ENCODE data around the gene CHRNA7.

CHRNA7 gene

GRCh38 chr15:32119694-32120330 lies 89.5 kb downstream of the CHRNA7 start:
- no peaks in the 10 kb centered on the region for H3K36me3 ChIP-seq (ENCODE audit: control insufficient read depth, low read length)
- H4K20me1 ChIP-seq (ENCODE audit: control insufficient read depth, insufficient read depth, low read depth, low read length) = no peaks in the 10 kb centered on the region
- H3K9me3 ChIP-seq (ENCODE audit: control insufficient read depth, insufficient read depth, low read length) = no peaks in the 10 kb centered on the region
- no peaks in the 10 kb centered on the region for H3K4me1 ChIP-seq (ENCODE audit: control insufficient read depth, low read length)
- no peak overlapping the region for H3K4me2 ChIP-seq (ENCODE audit: low read length)
- H3K79me2 ChIP-seq (ENCODE audit: control insufficient read depth, low read length) = no peaks in the 10 kb centered on the region
- TF ChIP-seq CTCF (IDR thresholded peaks at IDR 0.05; ENCODE audit: low read depth, low read length, poor library complexity, severe bottlenecking) (no peak), EZH2phosphoT487 (IDR thresholded peaks at IDR 0.05; ENCODE audit: borderline replicate concordance, low read length) (no peak)
- no peak overlapping the region for H3K27ac ChIP-seq (ENCODE audit: low read depth, low read length)
- no peak overlapping the region for H3K4me3 ChIP-seq (ENCODE audit: low read length)
- H3K27me3 ChIP-seq (ENCODE audit: control insufficient read depth, low read length) = peaks cover 5% of the 10 kb centered on the region; the same call in 1 of the 2 replicates
- H3F3A ChIP-seq (ENCODE audit: control insufficient read depth, insufficient read depth) = no peaks in the 10 kb centered on the region
- no peaks in the 10 kb centered on the region for H3K9me2 ChIP-seq (replicated peaks; ENCODE audit: control insufficient read depth, low read length)

DNA sequence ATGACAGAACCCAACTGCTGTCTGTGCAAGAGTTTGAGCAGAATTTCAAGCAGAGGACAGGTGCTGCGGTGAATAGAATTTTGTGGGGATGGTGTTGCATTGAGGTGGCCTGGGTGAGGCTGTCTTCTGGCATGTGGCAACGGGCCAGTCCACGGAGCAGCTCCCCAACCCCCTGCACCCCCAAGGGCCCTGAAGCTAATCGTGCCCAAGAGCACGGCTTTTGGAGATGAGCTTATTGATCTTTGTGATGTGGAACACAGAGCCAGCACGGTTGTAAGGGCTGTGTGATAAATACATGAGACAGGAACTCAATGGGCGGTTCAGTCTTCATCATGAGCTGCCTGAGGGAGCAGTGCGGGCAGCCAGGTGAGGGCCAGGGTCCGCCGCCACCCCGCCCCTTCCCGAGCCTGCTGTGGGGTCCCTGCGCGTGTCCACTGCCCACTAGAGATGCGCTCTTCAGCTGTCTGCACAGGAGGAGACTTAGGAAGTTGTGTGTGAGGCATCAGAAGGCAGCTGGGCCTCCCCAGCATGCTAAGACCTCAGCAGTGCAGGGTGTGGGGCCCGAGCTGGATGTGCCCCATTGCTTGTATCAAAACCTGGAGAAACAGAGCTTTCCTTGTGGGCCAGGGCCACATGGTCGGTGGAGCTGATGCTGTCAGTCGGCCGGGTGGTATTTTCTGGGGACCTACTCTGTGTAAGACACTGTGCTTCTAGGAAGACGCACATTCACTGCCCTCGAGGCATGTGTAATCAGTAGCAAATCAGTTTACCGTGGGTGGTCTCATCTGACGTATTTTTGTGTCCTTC lies 90.5 kb downstream of the CHRNA7 start:
- no peaks in the 10 kb centered on the region for H3K4me1 ChIP-seq (ENCODE audit: control insufficient read depth, low read length)
- H3F3A ChIP-seq (ENCODE audit: control insufficient read depth, insufficient read depth) = no peaks in the 10 kb centered on the region
- TF ChIP-seq EZH2phosphoT487 (IDR thresholded peaks at IDR 0.05; ENCODE audit: borderline replicate concordance, low read length) = no peak
- TF ChIP-seq CTCF (IDR thresholded peaks at IDR 0.05; ENCODE audit: low read depth, low read length, poor library complexity, severe bottlenecking) = no peak
- H4K20me1 ChIP-seq (ENCODE audit: control insufficient read depth, insufficient read depth, low read depth, low read length) = no peaks in the 10 kb centered on the region
- H3K36me3 ChIP-seq (ENCODE audit: control insufficient read depth, low read length) = no peaks in the 10 kb centered on the region
- H3K4me2 ChIP-seq (ENCODE audit: low read length) = no peak overlapping the region
- no peaks in the 10 kb centered on the region for H3K79me2 ChIP-seq (ENCODE audit: control insufficient read depth, low read length)
- H3K9me3 ChIP-seq (ENCODE audit: control insufficient read depth, insufficient read depth, low read length) = no peaks in the 10 kb centered on the region
- H3K27me3 ChIP-seq (ENCODE audit: control insufficient read depth, low read length) = peaks cover 5% of the 10 kb centered on the region; the same call in 1 of the 2 replicates
- no peak overlapping the region for H3K27ac ChIP-seq (ENCODE audit: low read depth, low read length)
- H3K9me2 ChIP-seq (replicated peaks; ENCODE audit: control insufficient read depth, low read length) = no peaks in the 10 kb centered on the region
- no peak overlapping the region for H3K4me3 ChIP-seq (ENCODE audit: low read length)

GRCh38 chr15:32121384-32121695 lies 91.0 kb downstream of the CHRNA7 start:
- no peak overlapping the region for H3K4me3 ChIP-seq (ENCODE audit: low read length)
- H3K9me2 ChIP-seq (replicated peaks; ENCODE audit: control insufficient read depth, low read length) = no peaks in the 10 kb centered on the region
- H3K4me2 ChIP-seq (ENCODE audit: low read length) = no peak overlapping the region
- no peaks in the 10 kb centered on the region for H3K79me2 ChIP-seq (ENCODE audit: control insufficient read depth, low read length)
- H3K4me1 ChIP-seq (ENCODE audit: control insufficient read depth, low read length) = no peaks in the 10 kb centered on the region
- TF ChIP-seq CTCF (IDR thresholded peaks at IDR 0.05; ENCODE audit: low read depth, low read length, poor library complexity, severe bottlenecking) (no peak), EZH2phosphoT487 (IDR thresholded peaks at IDR 0.05; ENCODE audit: borderline replicate concordance, low read length) (no peak)
- no peak overlapping the region for H3K27ac ChIP-seq (ENCODE audit: low read depth, low read length)
- H3K27me3 ChIP-seq (ENCODE audit: control insufficient read depth, low read length) = peaks cover 5% of the 10 kb centered on the region; the same call in 1 of the 2 replicates
- no peaks in the 10 kb centered on the region for H3F3A ChIP-seq (ENCODE audit: control insufficient read depth, insufficient read depth)
- H4K20me1 ChIP-seq (ENCODE audit: control insufficient read depth, insufficient read depth, low read depth, low read length) = no peaks in the 10 kb centered on the region
- H3K36me3 ChIP-seq (ENCODE audit: control insufficient read depth, low read length) = no peaks in the 10 kb centered on the region
- no peaks in the 10 kb centered on the region for H3K9me3 ChIP-seq (ENCODE audit: control insufficient read depth, insufficient read depth, low read length)
